OCI-LY7 (cell line): Measurements from ENCODE around the gene PDE6D. TPM values are rescaled to one million over a fixed set of nuclear protein-coding genes. Genes with fewer than 3 reads are reported as not detected.

Experiments
- BruUV-seq: library from RNA; stranded (reverse); fragments of 400-500 nt; replicated peaks from 2 replicates; lab custom pipeline; 2021; lab: Mats Ljungman, UMichigan
- CTCF ChIA-PET: fragments of 300-600 bp; sonication (Branson Sonifier 250); formaldehyde crosslinking; loops from one replicate; lab custom pipeline; 2022; ENCODE audit warnings: antibody characterized with exemption; ENCODE audit not compliant: unreplicated experiment; lab: Charles Lee
- POLR2A ChIA-PET: fragments of 300-600 bp; sonication (Branson Sonifier 250); formaldehyde crosslinking; loops from one replicate; lab custom pipeline; 2022; ENCODE audit warnings: antibody characterized with exemption; lab: Charles Lee
- DNase-seq: peaks from one replicate; pipeline ENCODE4 v3.0.0-alpha.2; 2015; ENCODE audit warnings: low spot score
- H2AFZ ChIP-seq: fragments of 200-600 bp; sonication (generic), shearing (Covaris generic); 2 replicates; pipeline ENCODE4 v1.6.1; 2014; ENCODE audit warnings: mild to moderate bottlenecking, antibody characterized with exemption, low read length, moderate library complexity
- H3K27ac ChIP-seq: fragments of 200-600 bp; sonication (generic); 2 replicates; pipeline ENCODE4 v1.5.1; 2014; ENCODE audit warnings: mixed run types, low read depth, mild to moderate bottlenecking, moderate library complexity, low read length, inconsistent platforms; ENCODE audit not compliant: poor library complexity, severe bottlenecking
- H3K36me3 ChIP-seq: fragments of 200-600 bp; sonication (generic); 2 replicates; pipeline ENCODE4 v1.6.1; 2014; ENCODE audit warnings: mild to moderate bottlenecking, antibody characterized with exemption, low read length, moderate library complexity, mixed read lengths; ENCODE audit not compliant: insufficient read depth
- H3K4me1 ChIP-seq: fragments of 200-600 bp; sonication (generic); 2 replicates; pipeline ENCODE4 v1.5.1; 2014; ENCODE audit warnings: mild to moderate bottlenecking, low read length; ENCODE audit not compliant: insufficient read depth, poor library complexity, severe bottlenecking
- H3K4me2 ChIP-seq: fragments of 200-600 bp; sonication (generic); 2 replicates; pipeline ENCODE4 v1.6.1; 2014; ENCODE audit warnings: mild to moderate bottlenecking, low read length
- H3K4me3 ChIP-seq: fragments of 200-600 bp; sonication (generic); 2 replicates; pipeline ENCODE4 v1.5.1; 2014; ENCODE audit warnings: mild to moderate bottlenecking, low read depth, low read length; ENCODE audit not compliant: poor library complexity, severe bottlenecking
- H3K79me2 ChIP-seq: fragments of 200-600 bp; sonication (generic); 2 replicates; pipeline ENCODE4 v1.6.1; 2016; ENCODE audit warnings: low read depth, mild to moderate bottlenecking, low read length, moderate library complexity, mixed read lengths; ENCODE audit not compliant: insufficient read depth
- H3K9me2 ChIP-seq: fragments of 200-600 bp; sonication (generic); 2 replicates; pipeline ENCODE4 v1.6.1; 2016; ENCODE audit warnings: mild to moderate bottlenecking, low read length, mixed read lengths; ENCODE audit not compliant: insufficient read depth
- H3K9me3 ChIP-seq: fragments of 200-600 bp; sonication (generic); 2 replicates; pipeline ENCODE4 v1.6.1; 2014; ENCODE audit warnings: mild to moderate bottlenecking, mixed run types, low read length, mixed read lengths
- H4K20me1 ChIP-seq: fragments of 200-600 bp; sonication (generic); 2 replicates; pipeline ENCODE4 v1.6.1; 2014; ENCODE audit warnings: mild to moderate bottlenecking, antibody characterized with exemption, low read length, moderate library complexity, mixed read lengths; ENCODE audit not compliant: insufficient read depth
- CTCF ChIP-seq: fragments of 200-600 bp; sonication (generic); conservative IDR thresholded peaks from 2 replicates; pipeline ENCODE4 v1.5.1; 2014; ENCODE audit warnings: mild to moderate bottlenecking, antibody characterized with exemption, low read length, moderate library complexity, mixed read lengths
- EZH2phosphoT487 ChIP-seq: fragments of 200-600 bp; sonication (generic); IDR thresholded peaks from 2 replicates; pipeline ENCODE4 v1.6.1; 2018; ENCODE audit warnings: low read depth, borderline replicate concordance, mild to moderate bottlenecking, mixed run types, antibody characterized with exemption, low read length, moderate library complexity, mixed read lengths
- intact Hi-C: fragments of 100-400 bp; cut with micrococcal nuclease; formaldehyde crosslinking; loops from one replicate; pipeline ENCODE4 v1.10.0; 2022; ENCODE audit not compliant: unreplicated experiment
- total RNA-seq, 2 experiments: library from RNA; depleted of rRNA in 1 of 2; stranded (reverse); fragments of >200 nt in 1 of 2; shearing (Covaris generic) in 1 of 2; gene quantifications; 2 replicates each; pipeline ENCODE4 v1.2.3, GENCODE V29; 2014 to 2022

The PDE6D gene
- total RNA-seq, 2 experiments from 2014 or later = 47.4 to 54.6 TPM

GRCh38 chr2:231786177-231786916 lies 5.3 kb upstream of the PDE6D start, which contains the start of gene COPS7B:
Gene COPS7B, plus strand, starts transcription at chr2:231786445. Its CDS starts 2,126 bp downstream, at chr2:231788571.
- TF ChIP-seq CTCF (peak; percentile 81), EZH2phosphoT487 (no peak)
- Histone ChIP-seq H4K20me1 (peaks cover 12% of the 10 kb centered on the region), H3K27ac (peak within 1 kb of the TSS; percentile 45), H3K4me1 (peaks cover 42% of the 10 kb centered on the region), H3K9me2 (no peaks in the 10 kb centered on the region), H3K9me3 (no peaks in the 10 kb centered on the region), H3K79me2 (peaks cover 68% of the 10 kb centered on the region), H3K36me3 (peaks cover 29% of the 10 kb centered on the region), H3K4me3 (peak within 1 kb of the TSS; percentile 99), H2AFZ (peak within 1 kb of the TSS; percentile 90), H3K4me2 (peak within 1 kb of the TSS; percentile 94)
- peak; percentile 88 for DNase-seq
- POLR2A ChIA-PET = interaction anchor here (0.9 to 1.9 kb wide), 4 partner anchors 33 to 174 kb away, joined by 3 to 7 read pairs (median 4); no protein-coding TSS in a partner anchor
- CTCF ChIA-PET = no interaction called here
- BruUV-seq = no TSS peak
- intact Hi-C loops = loop anchor here (1.0 kb wide), 2 partner anchors 111 to 173 kb away; no protein-coding TSS in a partner anchor

GRCh38 chr2:231785822-231786176 lies 4.7 kb upstream of the PDE6D start:
- Histone ChIP-seq H4K20me1 (peaks cover 12% of the 10 kb centered on the region), H3K9me2 (no peaks in the 10 kb centered on the region), H3K36me3 (peaks cover 24% of the 10 kb centered on the region), H3K4me2 (peak overlapping the region; percentile 94), H3K9me3 (no peaks in the 10 kb centered on the region), H3K79me2 (peaks cover 68% of the 10 kb centered on the region), H3K4me1 (peaks cover 42% of the 10 kb centered on the region), H3K4me3 (peak overlapping the region; percentile 99), H2AFZ (peak overlapping the region; percentile 90), H3K27ac (peak overlapping the region; percentile 45)
- BruUV-seq = no TSS peak
- TF ChIP-seq EZH2phosphoT487 = no peak
- no peak for DNase-seq
- ChIA-PET POLR2A (interaction anchor here (0.6 to 1.9 kb wide), 5 partner anchors 32 to 174 kb away, joined by 3 to 7 read pairs (median 4); no protein-coding TSS in a partner anchor), CTCF (no interaction called here)
- intact Hi-C loops = loop anchor here (1.0 kb wide), 2 partner anchors 110 to 172 kb away; no protein-coding TSS in a partner anchor

GRCh38 chr2:231785413-231785812 lies 4.3 kb upstream of the PDE6D start:
- POLR2A ChIA-PET = interaction anchor here (0.6 to 1.9 kb wide), 4 partner anchors 108 to 174 kb away, joined by 3 to 7 read pairs (median 6); no protein-coding TSS in a partner anchor
- no peak for TF ChIP-seq CTCF
- no peak for TF ChIP-seq EZH2phosphoT487
- H3K4me2 ChIP-seq = peak overlapping the region; percentile 94
- H3K9me2 ChIP-seq = no peaks in the 10 kb centered on the region
- no peaks in the 10 kb centered on the region for H3K9me3 ChIP-seq
- intact Hi-C loops = no loop called here
- peaks cover 23% of the 10 kb centered on the region for H3K36me3 ChIP-seq
- H3K4me3 ChIP-seq = peak overlapping the region; percentile 99
- no TSS peak for BruUV-seq
- peaks cover 67% of the 10 kb centered on the region for H3K79me2 ChIP-seq
- H3K4me1 ChIP-seq = peaks cover 42% of the 10 kb centered on the region
- H3K27ac ChIP-seq = peak overlapping the region; percentile 45
- no peak for DNase-seq
- CTCF ChIA-PET = no interaction called here
- H4K20me1 ChIP-seq = peaks cover 12% of the 10 kb centered on the region
- peak overlapping the region; percentile 90 for H2AFZ ChIP-seq
